HepG2 (cell line): Measurements from ENCODE around the gene OSGIN1. TPM values are rescaled to one million over a fixed set of nuclear protein-coding genes. Genes with fewer than 3 reads are reported as not detected.

Experiments used
- ATF7 ChIP-seq, 2 experiments: fragments of 450-650 bp in 1 of 2; sonication (generic) in 1 of 2; formaldehyde crosslinking in 1 of 2; IDR thresholded peaks; 2 replicates each; pipeline versions ENCODE4 v1.4.0 to v1.6.1; 2016 to 2020; ENCODE audit warnings: antibody characterized with exemption in 1 of 2, mild to moderate bottlenecking in 1 of 2, missing genetic modification reagents in 1 of 2
- BCL6 ChIP-seq: IDR thresholded peaks from 2 replicates; pipeline ENCODE4 v1.6.1; 2016; ENCODE audit warnings: missing genetic modification reagents, missing compliant biosample characterization
- ELF4 ChIP-seq: sonication (generic); formaldehyde crosslinking; IDR thresholded peaks from 2 replicates; pipeline ENCODE4 v1.5.0; 2020; ENCODE audit warnings: missing genetic modification reagents, mild to moderate bottlenecking, moderate library complexity, borderline replicate concordance
- EP300 ChIP-seq, 3 experiments: sonication (generic) in 1 of 3; formaldehyde crosslinking in 1 of 3; IDR thresholded peaks; 2 replicates each; pipeline versions ENCODE4 v1.5.1 to v1.6.1; 2011 to 2020; ENCODE audit warnings: low read depth in 2 of 3, low read length in 2 of 3, borderline replicate concordance in 1 of 3, improper control_type of control experiment in 1 of 3, mild to moderate bottlenecking in 1 of 3, missing genetic modification reagents in 1 of 3, moderate library complexity in 1 of 3
- FLYWCH1 ChIP-seq: sonication (generic); formaldehyde crosslinking; IDR thresholded peaks from 2 replicates; pipeline ENCODE4 v1.8.1; 2023; ENCODE audit warnings: mild to moderate bottlenecking, missing genetic modification reagents
- JDP2 ChIP-seq: sonication (generic); formaldehyde crosslinking; IDR thresholded peaks from 2 replicates; pipeline ENCODE4 v1.8.1; 2022; ENCODE audit warnings: missing genetic modification reagents, borderline replicate concordance
- MTA1 ChIP-seq: sonication (generic); formaldehyde crosslinking; IDR thresholded peaks from 2 replicates; pipeline ENCODE4 v1.4.0; 2020; ENCODE audit warnings: missing genetic modification reagents, mild to moderate bottlenecking, borderline replicate concordance
- PAF1 ChIP-seq: IDR thresholded peaks from 2 replicates; pipeline ENCODE4 v1.6.1; 2016; ENCODE audit warnings: missing genetic modification reagents, missing compliant biosample characterization
- POLR2G ChIP-seq: fragments of 200-400 bp; formaldehyde crosslinking; IDR thresholded peaks from 2 replicates; pipeline ENCODE4 v1.6.1; 2018; ENCODE audit warnings: mild to moderate bottlenecking, low read depth, low read length, moderate library complexity
- RORA ChIP-seq: sonication (generic); formaldehyde crosslinking; IDR thresholded peaks from 2 replicates; pipeline ENCODE4 v1.5.0; 2020; ENCODE audit warnings: mild to moderate bottlenecking, missing genetic modification reagents, moderate library complexity
- SP140L ChIP-seq: sonication (generic); formaldehyde crosslinking; IDR thresholded peaks from 2 replicates; pipeline ENCODE4 v1.4.0; 2020; ENCODE audit warnings: missing genetic modification reagents, borderline replicate concordance
- ZFP36 ChIP-seq: fragments of 150-350 bp; IDR thresholded peaks from 2 replicates; pipeline ENCODE4 v1.6.1; 2018; ENCODE audit warnings: borderline replicate concordance, low read length, low read depth; ENCODE audit not compliant: partially characterized antibody
- ZNF260 ChIP-seq: sonication (generic); formaldehyde crosslinking; IDR thresholded peaks from 2 replicates; pipeline ENCODE4 v1.4.0; 2020; ENCODE audit warnings: missing genetic modification reagents, low read depth, mild to moderate bottlenecking, borderline replicate concordance
- ZNF292 ChIP-seq: sonication (generic); formaldehyde crosslinking; IDR thresholded peaks from 2 replicates; pipeline ENCODE4 v1.8.1; 2022; ENCODE audit warnings: mild to moderate bottlenecking, low read depth, missing genetic modification reagents, borderline replicate concordance
- ZNF354B ChIP-seq: sonication (generic); formaldehyde crosslinking; IDR thresholded peaks from 2 replicates; pipeline ENCODE4 v1.8.0; 2022; ENCODE audit warnings: mild to moderate bottlenecking, missing genetic modification reagents
- ZNF678 ChIP-seq: sonication (generic); formaldehyde crosslinking; IDR thresholded peaks from 2 replicates; pipeline ENCODE4 v1.4.0; 2020; ENCODE audit warnings: mild to moderate bottlenecking, missing genetic modification reagents
- ZNF746 ChIP-seq: sonication (generic); formaldehyde crosslinking; IDR thresholded peaks from 2 replicates; pipeline ENCODE4 v1.8.0; 2022; ENCODE audit warnings: mild to moderate bottlenecking, missing genetic modification reagents
- ZNF816 ChIP-seq: sonication (generic); formaldehyde crosslinking; IDR thresholded peaks from 2 replicates; pipeline ENCODE4 v1.8.0; 2022; ENCODE audit warnings: missing genetic modification reagents, mild to moderate bottlenecking, borderline replicate concordance
- ZSCAN25 ChIP-seq: sonication (generic); formaldehyde crosslinking; IDR thresholded peaks from 2 replicates; pipeline ENCODE4 v1.8.0; 2022; ENCODE audit warnings: mild to moderate bottlenecking, missing genetic modification reagents
- polyA plus RNA-seq, 8 experiments: library from polyadenylated mRNA; depleted of rRNA in 3 of 8; stranded (reverse) in 7 of 8; unstranded in 1 of 8; fragments of >200 nt; fragmentation: Illumina TruSeq in 4 of 8; extraction: Trizol in 4 of 8; gene quantifications; 2 replicates each; pipeline versions ENCODE4 v1.2.1 to v1.2.3, GENCODE V29; 2011 to 2016; ENCODE audit warnings: low read depth in 4 of 8, missing spikeins in 1 of 8, mixed read lengths in 1 of 8; ENCODE audit not compliant: insufficient read depth in 1 of 8
- total RNA-seq, 5 experiments: library from RNA; depleted of rRNA; stranded (reverse); fragments of >200 nt; fragmentation: Illumina TruSeq; extraction: Trizol; gene quantifications; 2 replicates each; pipeline ENCODE4 v1.2.3, GENCODE V29; 2016; ENCODE audit warnings: low read depth in 1 of 5
- TF ChIP-seq, protein P1 (sequence below): sonication (generic); formaldehyde crosslinking; IDR thresholded peaks from 2 replicates; pipeline ENCODE4 v1.5.0; 2020; ENCODE audit warnings: missing genetic modification reagents
- TF ChIP-seq, protein P2 (sequence below): sonication (generic); IDR thresholded peaks from 2 replicates; pipeline ENCODE4 v1.6.1; 2016; ENCODE audit warnings: low read depth, borderline replicate concordance
- TF ChIP-seq, protein P3 (sequence below): sonication (generic); formaldehyde crosslinking; conservative IDR thresholded peaks from 2 replicates; pipeline ENCODE4 v1.8.1; 2023; ENCODE audit warnings: missing genetic modification reagents
- TF ChIP-seq, protein P4 (sequence below): sonication (generic); formaldehyde crosslinking; IDR thresholded peaks from 2 replicates; pipeline ENCODE4 v1.4.0; 2020; ENCODE audit warnings: missing genetic modification reagents

The OSGIN1 gene
- total and polyA plus RNA-seq, 2 of the 13 experiments (the other 11 are each of a cell fraction or from before 2014, with no cell fraction given): 20.5 to 27.1 TPM

DNA sequence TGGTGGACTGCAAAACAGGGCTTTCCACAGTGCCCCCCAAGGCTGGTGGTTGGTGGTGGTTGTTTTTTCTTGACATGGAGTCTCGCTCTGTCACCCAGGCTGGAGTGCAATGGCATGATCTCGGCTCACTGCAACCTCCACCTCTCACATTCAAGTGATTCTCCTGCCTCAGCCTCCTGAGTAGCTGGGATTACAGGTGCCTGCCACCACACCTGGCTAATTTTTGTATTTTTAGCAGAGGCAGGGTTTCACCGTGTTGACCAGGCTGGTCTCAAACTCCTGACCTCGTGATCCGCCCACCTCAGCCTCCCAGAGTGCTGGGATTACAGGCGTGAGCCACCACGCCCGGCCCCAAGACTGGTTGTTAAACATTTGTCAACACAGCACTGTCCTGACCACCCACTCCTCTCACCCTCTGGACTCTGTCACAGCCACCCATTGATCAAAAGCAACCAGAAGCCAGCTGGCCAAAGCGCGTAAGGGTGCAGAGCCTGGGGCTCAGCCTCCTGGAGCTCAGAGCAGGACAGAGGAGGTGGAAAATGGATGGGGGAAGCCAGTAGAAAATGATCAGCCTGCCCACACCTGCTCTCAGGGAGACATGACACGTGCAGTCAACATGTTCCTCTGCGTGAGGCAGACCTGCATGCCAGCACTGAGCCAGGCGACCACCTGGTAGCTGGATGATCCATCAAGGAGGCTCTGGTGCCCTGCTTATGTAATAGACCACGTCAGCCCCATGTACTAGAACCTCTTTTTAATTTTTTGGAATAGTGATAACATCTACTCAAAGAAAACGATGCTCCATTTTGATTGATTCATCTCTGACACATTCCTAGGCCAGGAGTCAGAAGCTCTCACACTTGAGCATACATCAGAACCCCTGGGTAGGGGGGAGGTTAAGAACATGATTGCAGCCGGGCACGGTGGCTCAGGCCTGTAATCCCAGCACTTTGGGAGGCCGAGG lies 14.8 kb upstream of the OSGIN1 start (continued):
- TF ChIP-seq, protein P1, sequence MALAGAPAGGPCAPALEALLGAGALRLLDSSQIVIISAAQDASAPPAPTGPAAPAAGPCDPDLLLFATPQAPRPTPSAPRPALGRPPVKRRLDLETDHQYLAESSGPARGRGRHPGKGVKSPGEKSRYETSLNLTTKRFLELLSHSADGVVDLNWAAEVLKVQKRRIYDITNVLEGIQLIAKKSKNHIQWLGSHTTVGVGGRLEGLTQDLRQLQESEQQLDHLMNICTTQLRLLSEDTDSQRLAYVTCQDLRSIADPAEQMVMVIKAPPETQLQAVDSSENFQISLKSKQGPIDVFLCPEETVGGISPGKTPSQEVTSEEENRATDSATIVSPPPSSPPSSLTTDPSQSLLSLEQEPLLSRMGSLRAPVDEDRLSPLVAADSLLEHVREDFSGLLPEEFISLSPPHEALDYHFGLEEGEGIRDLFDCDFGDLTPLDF: no peak
- TF ChIP-seq ZFP36: no peak
- no peak; the same call in 1 of the 2 replicates for TF ChIP-seq BCL6
- TF ChIP-seq ZNF746 (CRISPR knock-in tag): peak; percentile 56; the same call in 1 of the 2 replicates
- no peak for TF ChIP-seq SP140L (CRISPR knock-in tag)
- TF ChIP-seq PAF1: no peak
- TF ChIP-seq RORA: no peak
- TF ChIP-seq ZNF816 (CRISPR knock-in tag): no peak
- no peak for TF ChIP-seq ZNF678 (CRISPR knock-in tag)
- TF ChIP-seq, protein P2, sequence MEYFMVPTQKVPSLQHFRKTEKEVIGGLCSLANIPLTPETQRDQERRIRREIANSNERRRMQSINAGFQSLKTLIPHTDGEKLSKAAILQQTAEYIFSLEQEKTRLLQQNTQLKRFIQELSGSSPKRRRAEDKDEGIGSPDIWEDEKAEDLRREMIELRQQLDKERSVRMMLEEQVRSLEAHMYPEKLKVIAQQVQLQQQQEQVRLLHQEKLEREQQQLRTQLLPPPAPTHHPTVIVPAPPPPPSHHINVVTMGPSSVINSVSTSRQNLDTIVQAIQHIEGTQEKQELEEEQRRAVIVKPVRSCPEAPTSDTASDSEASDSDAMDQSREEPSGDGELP: peak; percentile 85; the same call in 1 of the 2 replicates
- TF ChIP-seq ZNF260 (CRISPR knock-in tag): no peak
- TF ChIP-seq, protein P3, sequence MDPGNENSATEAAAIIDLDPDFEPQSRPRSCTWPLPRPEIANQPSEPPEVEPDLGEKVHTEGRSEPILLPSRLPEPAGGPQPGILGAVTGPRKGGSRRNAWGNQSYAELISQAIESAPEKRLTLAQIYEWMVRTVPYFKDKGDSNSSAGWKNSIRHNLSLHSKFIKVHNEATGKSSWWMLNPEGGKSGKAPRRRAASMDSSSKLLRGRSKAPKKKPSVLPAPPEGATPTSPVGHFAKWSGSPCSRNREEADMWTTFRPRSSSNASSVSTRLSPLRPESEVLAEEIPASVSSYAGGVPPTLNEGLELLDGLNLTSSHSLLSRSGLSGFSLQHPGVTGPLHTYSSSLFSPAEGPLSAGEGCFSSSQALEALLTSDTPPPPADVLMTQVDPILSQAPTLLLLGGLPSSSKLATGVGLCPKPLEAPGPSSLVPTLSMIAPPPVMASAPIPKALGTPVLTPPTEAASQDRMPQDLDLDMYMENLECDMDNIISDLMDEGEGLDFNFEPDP (CRISPR knock-in tag): no peak
- no peak for TF ChIP-seq EP300 (IDR thresholded peaks at IDR 0.05; ENCODE audit: low read depth in 2 of 2, low read length in 2 of 2)
- no peak for TF ChIP-seq EP300 (CRISPR knock-in tag; IDR thresholded peaks at IDR 0.05; ENCODE audit: borderline replicate concordance)
- 0 out of 2 replicates have a peak, but pooled peaks have one; percentile 49 for TF ChIP-seq MTA1 (CRISPR knock-in tag)
- TF ChIP-seq ZSCAN25: no peak
- TF ChIP-seq, protein P4, sequence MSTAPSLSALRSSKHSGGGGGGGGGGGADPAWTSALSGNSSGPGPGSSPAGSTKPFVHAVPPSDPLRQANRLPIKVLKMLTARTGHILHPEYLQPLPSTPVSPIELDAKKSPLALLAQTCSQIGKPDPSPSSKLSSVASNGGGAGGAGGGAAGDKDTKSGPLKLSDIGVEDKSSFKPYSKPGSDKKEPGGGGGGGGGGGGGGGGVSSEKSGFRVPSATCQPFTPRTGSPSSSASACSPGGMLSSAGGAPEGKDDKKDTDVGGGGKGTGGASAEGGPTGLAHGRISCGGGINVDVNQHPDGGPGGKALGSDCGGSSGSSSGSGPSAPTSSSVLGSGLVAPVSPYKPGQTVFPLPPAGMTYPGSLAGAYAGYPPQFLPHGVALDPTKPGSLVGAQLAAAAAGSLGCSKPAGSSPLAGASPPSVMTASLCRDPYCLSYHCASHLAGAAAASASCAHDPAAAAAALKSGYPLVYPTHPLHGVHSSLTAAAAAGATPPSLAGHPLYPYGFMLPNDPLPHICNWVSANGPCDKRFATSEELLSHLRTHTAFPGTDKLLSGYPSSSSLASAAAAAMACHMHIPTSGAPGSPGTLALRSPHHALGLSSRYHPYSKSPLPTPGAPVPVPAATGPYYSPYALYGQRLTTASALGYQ (CRISPR knock-in tag): no peak
- TF ChIP-seq ZNF354B (CRISPR knock-in tag): no peak
- no peak for TF ChIP-seq ATF7 (IDR thresholded peaks at IDR 0.05)
- TF ChIP-seq ATF7 (CRISPR knock-in tag; IDR thresholded peaks at IDR 0.05): no peak
- TF ChIP-seq JDP2 (CRISPR knock-in tag): no peak
- TF ChIP-seq ELF4 (CRISPR knock-in tag): no peak
- TF ChIP-seq FLYWCH1 (CRISPR knock-in tag): no peak
- no peak for TF ChIP-seq POLR2G
- TF ChIP-seq ZNF292 (CRISPR knock-in tag): peak; percentile 73
